ENCODE data around the gene EHD1.

EHD1 gene

GRCh38 chr11:64837887-64838351, 40.5 kb downstream of the EHD1 start:
- no peak for TF ChIP-seq ZNF274 (IDR thresholded peaks at IDR 0.05; ENCODE audit: low read depth, low read length)
- no peak overlapping the region for H3K4me3 ChIP-seq (ENCODE audit: low read length)

GRCh38 chr11:64836448-64837072, 41.9 kb downstream of the EHD1 start:
- TF ChIP-seq ZNF274 (IDR thresholded peaks at IDR 0.05; ENCODE audit: low read depth, low read length), result no peak
- H3K4me3 ChIP-seq (ENCODE audit: low read length), result no peak overlapping the region

GRCh38 chr11:64835616-64836447, 42.6 kb downstream of the EHD1 start:
- no peak overlapping the region for H3K4me3 ChIP-seq (ENCODE audit: low read length)
- no peak for TF ChIP-seq ZNF274 (IDR thresholded peaks at IDR 0.05; ENCODE audit: low read depth, low read length)

GRCh38 chr11:64834723-64835615, 43.5 kb downstream of the EHD1 start:
- no peak overlapping the region for H3K4me3 ChIP-seq (ENCODE audit: low read length)
- TF ChIP-seq ZNF274 (IDR thresholded peaks at IDR 0.05; ENCODE audit: low read depth, low read length), result no peak

GRCh38 chr11:64834031-64834722, 44.2 kb downstream of the EHD1 start:
- H3K4me3 ChIP-seq (ENCODE audit: low read length), result no peak overlapping the region
- TF ChIP-seq ZNF274 (IDR thresholded peaks at IDR 0.05; ENCODE audit: low read depth, low read length), result no peak

- TF ChIP-seq ZNF274 (IDR thresholded peaks at IDR 0.05; ENCODE audit: low read depth, low read length), result no peak
- no peak overlapping the region for H3K4me3 ChIP-seq (ENCODE audit: low read length)
Measured at GRCh38 chr11:64833509-64833908, 44.9 kb downstream of the EHD1 start.

- H3K4me3 ChIP-seq (ENCODE audit: low read length), result no peak overlapping the region
- no peak for TF ChIP-seq ZNF274 (IDR thresholded peaks at IDR 0.05; ENCODE audit: low read depth, low read length)
Measured at GRCh38 chr11:64833198-64833502, 45.3 kb downstream of the EHD1 start.

GRCh38 chr11:64832467-64833197, 45.8 kb downstream of the EHD1 start:
- TF ChIP-seq ZNF274 (IDR thresholded peaks at IDR 0.05; ENCODE audit: low read depth, low read length), result no peak
- H3K4me3 ChIP-seq (ENCODE audit: low read length), result no peak overlapping the region

GRCh38 chr11:64831411-64831891, 47.0 kb downstream of the EHD1 start:
- H3K4me3 ChIP-seq (ENCODE audit: low read length), result no peak overlapping the region
- TF ChIP-seq ZNF274 (IDR thresholded peaks at IDR 0.05; ENCODE audit: low read depth, low read length), result no peak

GRCh38 chr11:64829536-64830251, 48.7 kb downstream of the EHD1 start:
- H3K4me3 ChIP-seq (ENCODE audit: low read length), result no peak overlapping the region
- TF ChIP-seq ZNF274 (IDR thresholded peaks at IDR 0.05; ENCODE audit: low read depth, low read length), result no peak

GRCh38 chr11:64827451-64827839, 51.0 kb downstream of the EHD1 start:
- no peak for TF ChIP-seq ZNF274 (IDR thresholded peaks at IDR 0.05; ENCODE audit: low read depth, low read length)
- H3K4me3 ChIP-seq (ENCODE audit: low read length), result no peak overlapping the region

GRCh38 chr11:64826578-64827450, 51.6 kb downstream of the EHD1 start:
- no peak for TF ChIP-seq ZNF274 (IDR thresholded peaks at IDR 0.05; ENCODE audit: low read depth, low read length)
- no peak overlapping the region for H3K4me3 ChIP-seq (ENCODE audit: low read length)
